ENCODE data around the gene LMNB1.
"Not testable (repeated sequence)": the region's sequence is repeated elsewhere in the genome, so short reads cannot be mapped to it uniquely, and the experiment has no call there.

The LMNB1 gene

DNA sequence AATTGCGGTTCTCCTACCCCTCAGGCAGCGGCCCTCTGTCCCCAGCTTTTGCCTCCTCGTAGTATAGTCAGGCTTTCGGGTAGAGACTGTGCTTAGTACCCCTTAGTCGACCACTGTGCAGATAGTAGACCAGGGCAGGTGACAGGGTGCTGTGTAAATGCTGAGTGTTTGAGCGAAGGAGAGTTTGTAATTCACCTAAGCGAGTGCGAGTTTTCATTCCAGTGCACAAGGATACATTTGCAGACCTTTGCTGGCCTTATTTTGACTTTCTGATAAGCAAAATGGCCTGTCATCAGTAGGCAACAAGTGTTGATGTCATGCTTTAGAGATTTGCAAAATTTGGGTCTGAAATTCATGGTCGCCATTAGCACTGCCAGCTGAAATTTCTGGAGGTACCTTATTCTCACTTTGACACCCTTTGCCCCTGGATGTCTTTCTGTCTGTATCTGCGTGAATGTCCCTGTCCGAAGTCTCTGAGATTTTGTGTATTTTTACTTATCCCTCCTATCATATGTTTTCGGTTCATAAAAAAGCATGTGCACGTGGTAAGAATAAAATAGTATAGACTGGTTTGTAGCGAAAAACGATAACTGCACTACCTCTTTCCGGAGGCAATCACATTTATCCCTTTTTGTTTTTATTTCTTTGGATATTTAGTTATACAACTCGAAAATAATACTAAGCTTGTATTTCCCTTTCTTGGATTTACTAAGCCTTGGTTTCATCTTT, 1.9 kb downstream of the LMNB1 start:
- DNase-seq, result no peak

DNA sequence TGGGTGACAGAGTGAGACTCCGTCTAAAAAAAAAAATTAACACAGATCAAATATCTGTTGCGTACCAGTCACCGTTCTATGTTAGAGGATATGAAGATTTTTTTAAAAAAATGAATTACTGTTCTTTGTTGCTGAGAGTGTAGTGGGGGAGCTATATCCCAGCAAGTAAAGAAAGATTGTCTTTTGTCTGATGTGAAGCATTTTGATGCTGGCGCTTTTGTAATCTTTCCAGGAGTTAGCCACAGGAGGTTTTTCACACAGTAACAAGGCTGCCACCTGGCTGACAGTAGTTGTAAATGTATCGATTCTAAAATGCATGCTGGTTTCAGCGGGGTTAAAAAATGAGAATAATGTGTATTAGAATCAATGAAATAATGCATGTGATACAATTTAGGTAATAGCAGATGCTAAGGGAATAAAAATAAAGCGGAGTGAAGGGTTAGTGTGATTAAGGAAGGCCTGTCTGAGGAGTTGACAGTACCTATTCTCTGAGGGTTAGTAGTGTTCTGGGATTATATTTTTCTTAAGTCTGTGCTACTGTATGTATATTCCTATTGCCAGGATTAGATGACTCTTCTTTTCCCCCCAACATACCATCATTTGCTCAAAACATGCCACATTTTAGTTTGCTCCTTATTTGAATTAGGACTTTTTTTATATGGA, 3.4 kb downstream of the LMNB1 start:
- peak; percentile 58 for DNase-seq

DNA sequence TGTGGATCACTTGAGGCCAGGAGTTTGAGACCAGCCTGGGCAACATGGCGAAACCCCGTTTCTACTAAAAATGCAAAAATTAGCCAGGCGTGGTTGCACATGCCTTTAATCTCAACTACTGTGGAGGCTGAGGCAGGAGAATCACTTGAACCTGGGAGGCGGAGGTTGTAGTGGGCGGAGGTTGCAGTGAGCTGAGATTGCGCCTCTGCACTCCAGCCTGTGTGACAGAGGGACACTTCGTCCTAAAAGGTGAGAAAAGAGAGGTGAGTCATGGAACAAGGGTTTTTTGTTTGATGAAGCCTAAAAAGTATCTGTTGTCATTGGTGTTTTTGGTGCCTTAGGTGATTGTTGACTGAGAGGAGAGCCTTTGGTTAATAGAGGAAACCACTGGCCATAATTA, 11.5 kb downstream of the LMNB1 start:
- not testable (repeated sequence) for DNase-seq

DNA sequence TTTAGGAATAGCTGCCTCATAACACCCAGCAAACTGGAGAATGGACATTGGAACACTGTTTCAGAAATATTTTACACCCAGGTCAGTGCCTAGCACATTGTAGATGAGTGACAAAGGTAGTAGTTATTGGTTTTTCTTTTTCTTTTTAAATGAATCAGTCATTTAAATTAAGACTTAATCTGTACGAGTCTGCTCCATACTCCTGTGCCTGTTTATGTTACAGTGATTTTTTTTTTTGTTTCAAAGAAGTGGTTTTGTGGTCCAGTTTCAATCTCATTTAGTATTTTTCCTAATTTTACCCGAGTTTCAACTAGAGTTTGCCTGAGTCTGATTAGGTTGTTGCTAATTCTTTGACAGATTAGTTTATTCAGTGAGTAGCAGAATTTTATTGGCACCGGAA, 16.2 kb downstream of the LMNB1 start:
- DNase-seq, result no peak

DNA sequence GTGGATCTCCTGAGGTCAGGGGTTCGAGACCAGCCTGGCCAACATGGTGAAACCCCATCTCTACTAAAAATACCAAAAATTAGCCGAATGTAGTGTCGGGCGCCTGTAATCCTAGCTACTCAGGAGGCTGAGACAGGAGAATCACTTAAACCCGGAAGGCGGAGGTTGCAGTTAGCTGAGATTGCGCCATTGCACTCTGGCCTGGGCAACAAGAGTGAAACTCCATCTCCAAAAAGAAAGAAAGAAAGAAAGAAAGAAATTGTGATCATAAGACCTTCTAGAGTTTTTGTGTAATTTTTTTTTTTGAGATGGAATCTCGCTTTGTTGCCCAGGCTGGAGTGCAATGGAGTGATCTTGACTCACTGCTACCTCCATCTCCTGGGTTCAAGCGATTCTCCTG, 16.7 kb downstream of the LMNB1 start:
- DNase-seq, result not testable (repeated sequence)

DNA sequence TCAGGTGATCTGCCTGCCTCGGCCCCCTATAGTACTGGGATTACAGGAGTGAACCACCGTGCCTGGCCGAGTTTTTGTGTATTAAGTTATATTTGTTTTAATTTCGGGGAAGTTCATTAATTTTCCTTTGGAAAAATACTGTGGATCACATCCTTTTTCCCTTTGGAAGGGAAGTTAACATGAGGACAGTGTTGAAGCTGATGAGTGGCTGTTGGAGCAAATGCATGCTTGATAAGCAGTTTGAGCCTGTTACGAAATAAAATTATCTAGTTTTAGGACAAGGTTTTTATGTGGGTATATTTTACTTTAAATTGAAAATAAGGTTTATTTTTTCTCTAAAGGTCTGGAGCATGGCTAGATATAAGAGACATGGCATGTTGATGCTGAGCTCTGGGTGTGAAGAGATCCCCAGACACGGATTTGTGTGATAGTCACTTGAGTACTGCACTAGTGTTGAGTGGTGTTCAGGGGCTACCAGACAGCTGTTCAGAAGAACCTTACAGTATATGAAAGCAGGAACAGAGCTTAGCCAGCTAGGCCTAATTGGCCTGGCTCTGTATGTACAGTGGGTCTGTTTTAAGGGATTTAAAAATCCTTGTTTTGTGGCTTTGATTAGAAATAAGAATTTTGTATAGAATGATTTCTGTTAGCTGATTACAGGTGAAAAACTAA, 17.4 kb downstream of the LMNB1 start:
- no peak for DNase-seq

GRCh38 chr5:126799780-126800179, 22.8 kb downstream of the LMNB1 start:
- DNase-seq, result no peak

DNA sequence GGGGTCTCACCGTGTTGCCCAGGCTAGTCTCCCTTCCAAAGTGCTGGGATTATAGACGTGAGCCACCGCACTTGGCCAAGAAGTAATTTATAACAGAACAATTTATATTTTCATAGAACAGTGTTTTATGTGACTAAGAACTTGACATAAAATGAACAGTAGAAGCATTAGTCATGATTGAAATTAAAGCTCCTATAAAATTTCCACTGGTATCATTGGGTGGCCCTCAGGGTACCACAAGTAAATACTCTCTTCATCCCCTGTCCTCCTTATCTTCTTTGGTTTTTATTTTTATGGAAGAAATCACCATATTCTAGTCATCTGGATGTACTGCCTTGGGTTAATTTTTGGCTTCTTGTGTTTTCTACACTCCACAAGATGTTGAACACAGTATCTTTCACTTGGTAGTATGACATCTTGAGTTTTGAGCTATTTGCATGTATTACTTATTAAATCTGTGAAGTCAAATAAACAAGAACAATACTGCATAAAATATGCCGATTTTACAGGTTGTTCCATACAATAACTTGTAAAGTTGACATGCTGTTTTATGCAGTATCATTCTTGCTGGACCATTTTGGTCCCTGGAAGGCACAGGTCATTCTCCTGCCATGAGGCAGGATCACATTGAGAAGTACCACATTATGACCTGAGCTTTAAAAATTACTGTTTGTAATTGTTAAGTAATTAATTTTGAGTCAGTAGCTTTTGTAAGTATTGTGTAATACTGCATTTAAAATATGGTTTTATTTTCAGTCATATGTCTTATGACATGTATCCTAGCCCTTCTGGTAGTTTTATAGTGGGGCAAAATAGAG, 24.4 kb downstream of the LMNB1 start:
- DNase-seq, result no peak

DNA sequence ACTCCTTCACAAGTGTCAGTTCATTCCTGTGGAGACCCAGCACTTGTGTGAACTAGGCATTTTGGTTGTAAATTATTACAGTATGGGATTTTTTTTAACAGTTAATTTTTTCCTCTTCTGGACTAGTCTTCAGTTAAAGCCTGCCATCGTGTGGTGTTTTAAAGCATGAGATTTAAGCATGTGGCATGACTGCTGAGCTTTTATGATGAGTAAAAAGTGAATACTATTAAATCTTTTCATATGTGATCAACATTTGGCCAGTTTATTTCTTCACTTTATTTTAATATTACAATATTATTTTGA, 25.0 kb downstream of the LMNB1 start:
- DNase-seq, result no peak

GRCh38 chr5:126805063-126805462, 28.1 kb downstream of the LMNB1 start:
- DNase-seq, result no peak

- no peak for DNase-seq
Observed at GRCh38 chr5:126808521-126808988, 31.6 kb downstream of the LMNB1 start.

DNA sequence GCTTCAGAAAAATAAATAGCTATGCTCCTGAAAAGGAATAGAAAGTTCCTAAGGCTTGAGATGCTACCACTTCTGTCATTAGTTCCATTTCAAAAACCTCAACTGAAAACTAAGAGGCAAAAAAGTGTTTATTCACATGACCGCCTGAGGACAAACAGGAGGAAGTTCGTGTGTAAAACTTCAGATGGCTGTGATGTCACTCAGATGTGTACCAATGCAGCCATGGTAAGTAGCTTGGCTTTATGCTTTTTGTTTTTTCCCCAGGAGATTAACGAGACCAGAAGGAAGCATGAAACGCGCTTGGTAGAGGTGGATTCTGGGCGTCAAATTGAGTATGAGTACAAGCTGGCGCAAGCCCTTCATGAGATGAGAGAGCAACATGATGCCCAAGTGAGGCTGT, 33.0 kb downstream of the LMNB1 start:
- no peak for DNase-seq

DNA sequence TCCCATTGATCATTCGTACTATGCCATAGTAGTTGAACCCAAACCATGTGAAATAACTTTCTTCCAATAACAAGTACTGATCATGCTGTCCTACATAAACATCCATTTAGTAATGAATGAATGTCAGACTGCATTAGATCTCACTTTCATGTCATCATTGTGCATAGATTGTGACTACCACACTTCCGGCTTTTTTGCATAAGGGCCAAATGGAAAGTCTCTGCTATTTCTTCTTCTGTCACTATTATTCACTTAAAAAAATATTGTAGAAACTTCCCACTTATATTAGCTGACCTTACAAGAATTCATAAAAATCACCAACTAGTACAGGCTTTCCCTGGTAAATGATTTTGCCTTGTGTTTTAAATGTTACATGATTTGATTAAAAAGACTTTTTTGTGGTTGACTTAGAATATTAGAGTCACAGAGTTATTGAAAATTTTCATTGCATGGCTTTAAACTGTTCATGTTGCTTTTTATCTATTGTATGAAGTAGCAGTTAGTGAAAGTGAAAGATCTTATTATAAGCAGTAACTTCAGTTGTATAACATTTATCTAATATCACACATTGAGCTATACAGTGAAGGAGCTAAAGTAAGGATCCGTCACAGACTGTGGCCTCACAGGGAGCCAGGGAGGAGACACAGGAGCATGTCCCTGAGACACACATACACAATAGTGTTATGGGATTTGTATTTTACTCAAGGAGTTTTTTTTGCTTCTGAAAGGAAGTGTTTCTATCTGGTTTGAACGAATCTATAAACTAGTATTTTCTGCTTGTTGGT, 33.9 kb downstream of the LMNB1 start:
- DNase-seq, result no peak

DNA sequence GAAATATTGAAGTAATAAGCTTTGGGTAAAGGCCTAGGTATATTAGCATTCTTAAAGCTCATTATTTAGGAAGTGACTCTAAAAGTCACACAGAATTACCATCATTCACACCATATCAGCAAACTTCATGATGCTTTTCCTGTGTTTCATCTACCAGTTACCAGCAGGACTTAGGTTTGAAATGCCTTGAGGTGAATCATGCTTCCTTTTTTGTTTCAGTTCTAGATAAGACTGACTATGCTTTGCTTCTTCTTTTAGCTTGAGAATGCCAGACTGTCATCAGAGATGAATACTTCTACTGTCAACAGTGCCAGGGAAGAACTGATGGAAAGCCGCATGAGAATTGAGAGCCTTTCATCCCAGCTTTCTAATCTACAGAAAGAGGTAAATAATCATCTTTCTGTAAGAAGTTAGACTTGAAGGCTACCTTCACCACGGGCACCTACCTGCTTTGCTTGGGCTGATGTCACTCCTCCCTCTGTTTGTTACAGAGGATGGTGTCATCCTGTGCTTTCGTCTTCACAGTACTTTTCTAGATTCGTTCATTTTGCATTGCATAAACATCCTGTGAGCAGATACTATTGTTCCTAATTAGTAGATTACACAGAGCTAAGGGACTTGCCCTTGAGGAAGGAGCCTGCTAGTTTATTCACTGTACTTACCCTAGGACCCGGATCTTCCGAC, 34.7 kb downstream of the LMNB1 start:
- no peak for DNase-seq

DNA sequence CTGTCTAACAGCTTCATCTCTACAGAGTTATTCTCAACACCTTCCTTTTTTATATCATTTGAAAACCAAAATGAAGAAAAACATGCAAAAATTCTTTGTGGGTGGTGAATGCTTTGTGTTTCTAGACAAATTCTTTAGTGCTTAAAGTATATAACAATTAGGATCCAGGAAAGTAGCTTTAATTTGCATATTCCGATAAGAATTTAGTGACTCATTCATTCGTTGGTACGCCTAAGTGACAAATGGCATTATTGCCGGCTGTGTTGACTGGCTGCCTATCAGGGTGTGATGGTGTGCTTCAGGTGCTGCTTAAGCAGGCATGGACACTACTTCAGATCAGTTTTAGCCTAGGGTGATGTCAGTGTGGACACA, 35.2 kb downstream of the LMNB1 start:
- no peak for DNase-seq

DNA sequence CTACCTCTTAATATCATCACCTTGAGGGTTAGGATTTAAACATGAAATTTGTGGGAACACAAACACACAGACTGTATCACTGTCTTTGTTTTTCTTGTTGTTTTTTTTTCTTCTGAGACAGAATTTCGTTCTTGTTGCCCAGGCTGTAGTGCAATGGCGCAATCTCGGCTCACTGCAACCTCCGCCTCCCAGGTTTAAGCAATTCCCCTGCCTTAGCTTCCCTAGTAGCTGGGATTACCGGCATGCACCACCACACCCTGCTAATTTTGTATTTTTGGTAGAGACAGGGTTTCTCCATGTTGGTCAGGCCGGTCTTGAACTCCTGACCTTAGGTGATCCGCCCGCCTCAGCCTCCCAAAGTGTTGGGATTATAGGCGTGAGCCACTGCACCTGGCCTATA, 36.9 kb downstream of the LMNB1 start:
- not testable (repeated sequence) for DNase-seq

DNA sequence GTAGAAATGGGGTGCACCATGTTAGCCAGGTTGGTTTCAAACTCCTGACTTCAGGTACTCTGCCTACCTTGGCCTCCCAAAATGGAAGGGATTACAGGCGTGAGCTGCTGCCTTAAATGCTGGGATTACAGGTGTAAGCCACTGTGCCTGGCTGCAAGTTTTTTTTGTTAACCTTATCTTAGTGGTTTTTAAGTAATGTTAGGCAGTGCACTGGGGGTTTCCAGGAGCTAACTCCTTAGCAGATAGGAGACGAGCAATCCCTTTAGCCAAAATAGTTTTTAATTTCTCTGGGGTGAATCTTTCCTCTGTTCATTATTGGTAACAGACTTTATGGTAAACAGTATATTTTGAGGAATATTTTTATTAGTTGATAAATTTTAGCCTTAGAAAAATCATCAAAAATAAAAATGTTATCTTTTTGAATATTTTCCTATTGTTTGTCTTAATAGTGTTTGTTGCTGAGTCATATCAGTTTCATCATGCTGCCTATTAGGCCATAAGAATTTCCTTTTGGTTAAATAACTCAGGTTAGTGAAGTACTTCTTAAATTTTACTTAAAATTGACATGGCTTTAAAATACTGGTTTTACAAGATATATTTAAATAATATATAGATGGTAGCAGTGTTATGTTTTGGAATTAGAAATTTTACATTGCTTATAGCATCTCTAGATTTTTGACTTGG, 37.9 kb downstream of the LMNB1 start:
- no peak for DNase-seq

- no peak for DNase-seq
Observed at GRCh38 chr5:126816649-126817048, 39.7 kb downstream of the LMNB1 start.

GRCh38 chr5:126818736-126819135, 41.8 kb downstream of the LMNB1 start:
- DNase-seq, result no peak

DNA sequence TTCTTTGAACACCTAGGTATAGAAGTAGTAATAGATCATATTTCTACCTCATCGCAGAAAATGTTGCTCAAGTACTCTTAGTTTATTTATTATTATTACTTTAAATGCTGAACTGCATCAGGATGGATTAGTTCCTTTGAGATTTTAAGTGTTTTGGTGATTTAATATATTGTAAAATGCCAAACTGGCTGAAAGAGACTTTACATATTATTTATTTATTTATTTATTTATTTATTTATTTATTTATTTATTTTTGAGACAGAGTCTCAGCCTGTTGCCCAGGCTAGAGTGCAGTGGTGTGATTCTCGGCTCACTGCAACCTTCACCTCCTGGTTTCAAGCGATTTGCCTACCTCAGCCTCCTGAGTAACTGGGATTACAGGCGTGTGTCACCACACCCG, 42.3 kb downstream of the LMNB1 start:
- DNase-seq, result no peak

DNA sequence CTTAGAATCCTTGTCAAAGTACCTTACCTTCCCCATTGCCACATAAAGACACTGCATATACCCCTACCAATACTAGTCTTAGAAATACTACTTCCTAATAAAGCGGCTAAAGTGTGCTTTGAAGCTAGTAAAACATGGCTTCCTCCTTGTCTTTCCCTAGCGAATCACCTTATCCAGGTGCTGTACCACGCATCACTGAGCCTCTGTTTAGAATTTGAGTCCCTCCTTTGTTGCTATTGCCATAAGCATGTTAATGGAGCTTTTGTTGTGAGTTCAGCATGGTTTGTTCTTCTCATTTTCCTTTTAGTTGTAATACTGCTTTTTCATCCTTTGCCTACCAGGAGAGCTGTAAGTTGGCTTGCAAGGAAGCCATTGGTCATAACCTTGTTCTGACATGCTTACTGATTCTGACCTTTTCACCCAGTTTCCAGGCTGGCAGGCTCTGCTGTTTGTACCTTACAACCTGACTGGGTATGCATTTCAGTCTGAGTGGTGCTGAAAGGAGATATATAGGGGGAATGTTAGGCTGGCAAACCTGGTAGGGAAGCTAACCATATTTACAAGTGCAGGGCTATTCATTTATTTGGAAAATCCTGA, 49.8 kb downstream of the LMNB1 start:
- DNase-seq, result no peak
